Measurements from ENCODE around the gene FTO.

DNA sequence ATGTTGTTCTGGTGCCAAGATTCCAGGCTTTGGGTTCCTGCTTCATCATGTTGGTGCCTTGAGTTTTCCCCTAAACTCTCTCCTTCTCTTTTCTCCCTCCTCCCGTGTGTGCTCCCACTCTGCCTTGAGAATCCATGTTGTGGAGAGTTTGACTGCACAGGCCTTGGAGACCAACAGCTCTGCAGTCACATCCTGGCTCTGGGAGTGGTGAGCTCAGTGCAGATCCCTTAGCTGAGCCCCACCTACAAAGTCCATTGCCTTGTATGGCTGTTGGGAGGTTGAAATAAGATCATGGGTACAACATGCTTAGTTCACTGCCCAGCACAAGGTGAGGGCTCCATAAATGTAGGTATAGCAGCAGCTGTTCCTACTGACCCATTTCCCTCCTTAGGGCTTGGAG, 496.8 kb downstream of the FTO start:
- TF ChIP-seq RAD21 (IDR thresholded peaks at IDR 0.05 in 1 of 2, conservative IDR thresholded peaks at IDR 0.05 in 1 of 2; ENCODE audit: low read depth in 2 of 2, low read length in 2 of 2) (no peak), CEBPB (IDR thresholded peaks at IDR 0.05; ENCODE audit: low read depth, low read length) (no peak), JUND (IDR thresholded peaks at IDR 0.05; ENCODE audit: low read length) (no peak), EP300 (IDR thresholded peaks at IDR 0.05; ENCODE audit: borderline replicate concordance in 1 of 2, low read depth in 2 of 2, low read length in 2 of 2) (no peak), EZH2 (IDR thresholded peaks at IDR 0.05; ENCODE audit: low read depth, low read length, severe bottlenecking) (no peak), TEAD4 (IDR thresholded peaks at IDR 0.05; ENCODE audit: low read depth, low read length) (no peak), SP2 (IDR thresholded peaks at IDR 0.05; ENCODE audit: low read length) (no peak), CBX8 (IDR thresholded peaks at IDR 0.05; ENCODE audit: borderline replicate concordance, low read depth, low read length) (no peak), POLR2AphosphoS5 (IDR thresholded peaks at IDR 0.05; ENCODE audit: low read depth, low read length) (no peak), RFX5 (IDR thresholded peaks at IDR 0.05; ENCODE audit: borderline replicate concordance, low read depth, low read length) (no peak), SRF (IDR thresholded peaks at IDR 0.05; ENCODE audit: low read depth, low read length) (no peak)
- TF ChIP-seq, protein P1, sequence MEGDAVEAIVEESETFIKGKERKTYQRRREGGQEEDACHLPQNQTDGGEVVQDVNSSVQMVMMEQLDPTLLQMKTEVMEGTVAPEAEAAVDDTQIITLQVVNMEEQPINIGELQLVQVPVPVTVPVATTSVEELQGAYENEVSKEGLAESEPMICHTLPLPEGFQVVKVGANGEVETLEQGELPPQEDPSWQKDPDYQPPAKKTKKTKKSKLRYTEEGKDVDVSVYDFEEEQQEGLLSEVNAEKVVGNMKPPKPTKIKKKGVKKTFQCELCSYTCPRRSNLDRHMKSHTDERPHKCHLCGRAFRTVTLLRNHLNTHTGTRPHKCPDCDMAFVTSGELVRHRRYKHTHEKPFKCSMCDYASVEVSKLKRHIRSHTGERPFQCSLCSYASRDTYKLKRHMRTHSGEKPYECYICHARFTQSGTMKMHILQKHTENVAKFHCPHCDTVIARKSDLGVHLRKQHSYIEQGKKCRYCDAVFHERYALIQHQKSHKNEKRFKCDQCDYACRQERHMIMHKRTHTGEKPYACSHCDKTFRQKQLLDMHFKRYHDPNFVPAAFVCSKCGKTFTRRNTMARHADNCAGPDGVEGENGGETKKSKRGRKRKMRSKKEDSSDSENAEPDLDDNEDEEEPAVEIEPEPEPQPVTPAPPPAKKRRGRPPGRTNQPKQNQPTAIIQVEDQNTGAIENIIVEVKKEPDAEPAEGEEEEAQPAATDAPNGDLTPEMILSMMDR (IDR thresholded peaks at IDR 0.05; ENCODE audit: control extremely low read depth in 1 of 3, insufficient read depth in 1 of 3, low read depth in 1 of 3, low read length in 3 of 3): no peak

Data from H1 (cell line).